Endothelial cell of umbilical vein (primary cell): ENCODE measurements around the gene PGBD5. TPM values are rescaled to one million over a fixed set of nuclear protein-coding genes. Genes with fewer than 3 reads are reported as not detected.

Experiments used
- BruUV-seq: library from RNA; stranded (reverse); fragments of 400-500 nt; replicated peaks from 2 replicates; lab custom pipeline; 2021; lab: Mats Ljungman, UMichigan
- CTCF ChIA-PET: fragments of 300-600, 350-600 bp; sonication (Branson Sonifier 250); formaldehyde crosslinking; loops from one replicate; lab custom pipeline; 2021; ENCODE audit warnings: antibody characterized with exemption, inconsistent platforms; lab: Charles Lee
- POLR2A ChIA-PET: fragments of 300-600, 350-600 bp; sonication (Branson Sonifier 250); formaldehyde crosslinking; loops from one replicate; lab custom pipeline; 2021; ENCODE audit warnings: antibody characterized with exemption, inconsistent platforms; lab: Charles Lee
- DNase-seq: peaks from one replicate; pipeline ENCODE4 v3.0.0-alpha.2; 2011; ENCODE audit warnings: low read depth, low spot score
- FAIRE-seq: peaks from 2 replicates; lab custom pipeline; 2011; peaks lifted over from hg19 to GRCh38; lab: Jason Lieb, UNC
- H2AFZ ChIP-seq: 2 replicates; pipeline ENCODE4 v1.6.0; 2012; ENCODE audit warnings: low read depth, low read length, control low read depth, inconsistent platforms
- H3K27ac ChIP-seq: 2 replicates; pipeline ENCODE4 v1.5.1; 2011; ENCODE audit warnings: low read depth, mild to moderate bottlenecking, control low read depth, low read length, moderate library complexity; ENCODE audit not compliant: insufficient read depth
- H3K27me3 ChIP-seq, 2 experiments: 2 replicates each; pipeline versions ENCODE4 v1.6.0 to v1.6.1; 2011; ENCODE audit warnings: low read length in 2 of 2, mixed read lengths in 1 of 2; ENCODE audit not compliant: control insufficient read depth in 2 of 2, insufficient read depth in 2 of 2
- H3K36me3 ChIP-seq, 2 experiments: 2 replicates in 1 of 2; 3 replicates in 1 of 2; pipeline ENCODE4 v1.5.1; 2011; ENCODE audit warnings: low read length in 2 of 2, mild to moderate bottlenecking in 1 of 2, moderate library complexity in 1 of 2; ENCODE audit not compliant: control insufficient read depth in 2 of 2, insufficient read depth in 2 of 2; ENCODE audit errors: extremely low read depth in 1 of 2
- H3K4me1 ChIP-seq: 3 replicates; pipeline ENCODE4 v1.5.1; 2011; ENCODE audit warnings: mild to moderate bottlenecking, low read length; ENCODE audit not compliant: control insufficient read depth, insufficient read depth; ENCODE audit errors: extremely low read depth
- H3K4me2 ChIP-seq: 2 replicates; pipeline ENCODE4 v1.6.1; 2011; ENCODE audit warnings: low read length, control low read depth, mixed read lengths; ENCODE audit not compliant: insufficient read depth
- H3K4me3 ChIP-seq, 3 experiments: fragments of 200-600 bp in 1 of 3; sonication (generic), shearing (Covaris generic) in 1 of 3; replicated peaks in 1 of 3; 2 replicates each; pipeline ENCODE4 v1.5.1; 2011 to 2016; ENCODE audit warnings: control low read depth in 3 of 3, low read length in 3 of 3, mild to moderate bottlenecking in 2 of 3, inconsistent platforms in 1 of 3, low read depth in 1 of 3, moderate library complexity in 1 of 3; ENCODE audit not compliant: insufficient read depth in 1 of 3
- H3K79me2 ChIP-seq: 2 replicates; pipeline ENCODE4 v1.6.0; 2012; ENCODE audit warnings: low read length, inconsistent platforms; ENCODE audit not compliant: control insufficient read depth, insufficient read depth
- H3K9ac ChIP-seq: replicated peaks from 2 replicates; pipeline ENCODE3; 2011; ENCODE audit warnings: low read length, control low read depth; ENCODE audit not compliant: insufficient read depth; ENCODE audit errors: extremely low read depth
- H3K9me1 ChIP-seq: replicated peaks from 3 replicates; pipeline ENCODE4 v1.6.0; 2011; ENCODE audit warnings: mild to moderate bottlenecking, low read length; ENCODE audit not compliant: control insufficient read depth, insufficient read depth; ENCODE audit errors: extremely low read depth
- H3K9me3 ChIP-seq: replicated peaks from 2 replicates; pipeline ENCODE4 v1.5.1; 2012; ENCODE audit warnings: low read length, inconsistent platforms; ENCODE audit not compliant: control insufficient read depth, insufficient read depth
- H4K20me1 ChIP-seq: replicated peaks from 2 replicates; pipeline ENCODE3; 2011; ENCODE audit warnings: mild to moderate bottlenecking, low read length; ENCODE audit not compliant: control insufficient read depth, insufficient read depth; ENCODE audit errors: extremely low read depth
- CTCF ChIP-seq, 2 donors: IDR thresholded peaks; 1 replicate in 1 of 2; 2 replicates in 1 of 2; pipeline ENCODE4 v1.5.1; 2011; ENCODE audit warnings: low read length in 2 of 2, mild to moderate bottlenecking in 2 of 2, moderate library complexity in 2 of 2, control low read depth in 1 of 2, inconsistent platforms in 1 of 2, low read depth in 1 of 2; ENCODE audit not compliant: insufficient read depth in 1 of 2; ENCODE audit errors: extremely low read depth in 1 of 2
- EZH2 ChIP-seq: IDR thresholded peaks from 2 replicates; pipeline ENCODE4 v1.6.1; 2012; ENCODE audit warnings: borderline replicate concordance, low read depth, mild to moderate bottlenecking, moderate library complexity, low read length, inconsistent platforms; ENCODE audit not compliant: severe bottlenecking
- FOS ChIP-seq: IDR thresholded peaks from 2 replicates; pipeline ENCODE4 v1.6.1; 2011; ENCODE audit warnings: mild to moderate bottlenecking, low read length, moderate library complexity, borderline replicate concordance; ENCODE audit not compliant: insufficient read depth
- GATA2 ChIP-seq: IDR thresholded peaks from 2 replicates; pipeline ENCODE4 v1.7.0; 2011; ENCODE audit warnings: low read depth, mild to moderate bottlenecking, moderate library complexity, mixed read lengths, low read length; ENCODE audit not compliant: insufficient read length, insufficient read depth
- JUN ChIP-seq: IDR thresholded peaks from 2 replicates; pipeline ENCODE4 v1.6.1; 2011; ENCODE audit warnings: borderline replicate concordance, low read depth; ENCODE audit not compliant: insufficient read length, insufficient read depth
- MAX ChIP-seq: IDR thresholded peaks from 2 replicates; pipeline ENCODE4 v1.6.1; 2011; ENCODE audit not compliant: insufficient read depth, insufficient read length
- MYC ChIP-seq: IDR thresholded peaks from one replicate; pipeline ENCODE4 v1.6.1; 2011; ENCODE audit warnings: mild to moderate bottlenecking, low read depth, low read length
- POLR2A ChIP-seq: IDR thresholded peaks from 2 replicates; pipeline ENCODE4 v1.6.1; 2012; ENCODE audit warnings: low read depth, mild to moderate bottlenecking, control low read depth, low read length
- POLR2AphosphoS5 ChIP-seq: IDR thresholded peaks from 2 replicates; pipeline ENCODE4 v1.6.1; 2012; ENCODE audit warnings: low read depth, mild to moderate bottlenecking, control low read depth, low read length, moderate library complexity; ENCODE audit not compliant: insufficient read depth
- dilution Hi-C: fragments of 300-500 bp; cut with MboI; formaldehyde crosslinking; loops from one replicate; pipeline ENCODE4 v1.15.0; 2019; ENCODE audit warnings: low sequenced_read_pairs; ENCODE audit not compliant: extremely low pct_ligation_motif_present
- intact Hi-C: fragments of 100-400 bp; cut with micrococcal nuclease; formaldehyde crosslinking; loops from one replicate; pipeline ENCODE4 v1.10.0; 2022
- polyA plus RNA-seq, 4 experiments: library from polyadenylated mRNA; depleted of rRNA in 3 of 4; stranded (reverse) in 3 of 4; unstranded in 1 of 4; fragments of >200 nt; gene quantifications; 2 replicates each; pipeline versions ENCODE4 v1.2.1 to v1.2.3, GENCODE V29; 2011 to 2012; ENCODE audit warnings: missing spikeins in 1 of 4
- total RNA-seq: library from RNA; stranded (reverse); gene quantifications from 2 replicates; pipeline ENCODE4 v1.2.3, GENCODE V29; 2021

Gene PGBD5
- total and polyA plus RNA-seq, 2 donors (not counting 3 experiments of a cell fraction or from before 2014, with no cell fraction given) = 0.03 TPM; not detected in 1

GRCh38 chr1:230359992-230360668, 66.0 kb downstream of the PGBD5 start:
- no peak overlapping the region for H3K4me2 ChIP-seq

More at GRCh38 chr1:230359992-230360668, 66.0 kb downstream of the PGBD5 start:
- no peak overlapping the region for H3K4me3 ChIP-seq
- TF ChIP-seq MAX (no peak), GATA2 (no peak), POLR2A (no peak), POLR2AphosphoS5 (no peak), MYC (no peak), FOS (no peak), CTCF (IDR thresholded peaks at IDR 0.05; ENCODE audit: extremely low read depth in 1 of 2, insufficient read depth in 1 of 2, low read depth in 1 of 2, low read length in 2 of 2) (no peak), JUN (no peak), EZH2 (no peak)
- no peak overlapping the region for H3K9ac ChIP-seq
- H2AFZ ChIP-seq = no peak overlapping the region
- no peaks in the 10 kb centered on the region for H3K36me3 ChIP-seq
- ChIA-PET POLR2A (interaction anchor here (0.7 kb wide), 1 partner anchor 11 kb away, joined by 5 read pairs; no protein-coding TSS in a partner anchor), CTCF (no interaction called here)
- intact Hi-C loops = no loop called here
- no TSS peak for BruUV-seq
- H3K79me2 ChIP-seq = no peaks in the 10 kb centered on the region
- dilution Hi-C loops = no loop called here
- H3K4me1 ChIP-seq = no peaks in the 10 kb centered on the region
- H3K27me3 ChIP-seq = no peaks in the 10 kb centered on the region
- H3K9me1 ChIP-seq = no peaks in the 10 kb centered on the region
- no peaks in the 10 kb centered on the region for H3K9me3 ChIP-seq
- no peaks in the 10 kb centered on the region for H4K20me1 ChIP-seq
- no peak overlapping the region for H3K27ac ChIP-seq
- DNase-seq = no peak
- FAIRE-seq = no peak
